ENCODE data around the gene TMPO. TPM values are rescaled to one million over a fixed set of nuclear protein-coding genes. Genes with fewer than 3 reads are reported as not detected.
"Not testable (repeated sequence)": the region's sequence is repeated elsewhere in the genome, so short reads cannot be mapped to it uniquely, and the experiment has no call there.

TMPO gene
- polyA plus RNA-seq, 1 of the 3 experiments (the other 2 are of a cell fraction) = 20.8 TPM

GRCh38 chr12:98576795-98577194 is 61.4 kb downstream of the TMPO start:
- H3K9me3 ChIP-seq; H3K36me3 ChIP-seq (replicated peaks in 1 of 2; ENCODE audit: control insufficient read depth in 1 of 2, insufficient read depth in 2 of 2, low read length in 1 of 2); DNase-seq; H3K27ac ChIP-seq (ENCODE audit: low read depth in 2 of 2, low read length in 1 of 2); H3K4me2 ChIP-seq; H3K79me2 ChIP-seq (ENCODE audit: insufficient read depth); H3K4me1 ChIP-seq (ENCODE audit: control insufficient read depth in 1 of 2, insufficient read depth in 2 of 2, low read depth in 1 of 2, low read length in 1 of 2); H3K27me3 ChIP-seq (ENCODE audit: insufficient read depth); H4K20me1 ChIP-seq (ENCODE audit: insufficient read depth); H3K9me2 ChIP-seq; H3F3A ChIP-seq (replicated peaks; ENCODE audit: insufficient read depth); H2AFZ ChIP-seq (ENCODE audit: low read depth); H3K9ac ChIP-seq; POLR2A ChIA-PET; H3K4me3 ChIP-seq (ENCODE audit: low read depth in 2 of 2, low read length in 1 of 2): not testable (repeated sequence)
- WGBS (ENCODE audit: low lambda C conversion rate) = 95% methylated on average over 2 of the region's 2 CpGs
- CTCF ChIA-PET = interaction anchor here (1.9 kb wide), 1 partner anchor 10 kb away, joined by 11 read pairs; no protein-coding TSS in a partner anchor

GRCh38 chr12:98578392-98578791 is 63.0 kb downstream of the TMPO start:
- CTCF ChIA-PET = interaction anchor here (1.9 kb wide), 1 partner anchor 11 kb away, joined by 11 read pairs; no protein-coding TSS in a partner anchor
- no peaks in the 10 kb centered on the region for H4K20me1 ChIP-seq (ENCODE audit: insufficient read depth)

More at GRCh38 chr12:98578392-98578791, 63.0 kb downstream of the TMPO start:
- 0 out of 4 replicates have a peak, but pooled peaks cover 0 to 4% of the 10 kb centered on the region in 2 experiments for H3K4me1 ChIP-seq (ENCODE audit: control insufficient read depth in 1 of 2, insufficient read depth in 2 of 2, low read depth in 1 of 2, low read length in 1 of 2)
- no peak for DNase-seq
- H3K4me3 ChIP-seq (ENCODE audit: low read depth in 2 of 2, low read length in 1 of 2) = no peak overlapping the region
- no peak overlapping the region for H3K9ac ChIP-seq
- no peak overlapping the region for H2AFZ ChIP-seq (ENCODE audit: low read depth)
- no peaks in the 10 kb centered on the region for H3K9me2 ChIP-seq
- no peaks in the 10 kb centered on the region for H3K9me3 ChIP-seq
- H3F3A ChIP-seq (replicated peaks; ENCODE audit: insufficient read depth) = peaks cover 7% of the 10 kb centered on the region
- H3K4me2 ChIP-seq = no peak overlapping the region
- H3K36me3 ChIP-seq (replicated peaks in 1 of 2; ENCODE audit: control insufficient read depth in 1 of 2, insufficient read depth in 2 of 2, low read length in 1 of 2) = no peaks in the 10 kb centered on the region
- 87% methylated on average over 1 of the region's 1 CpG for WGBS (ENCODE audit: low lambda C conversion rate)
- H3K27me3 ChIP-seq (ENCODE audit: insufficient read depth) = no peaks in the 10 kb centered on the region
- POLR2A ChIA-PET = no interaction called here
- no peak overlapping the region for H3K27ac ChIP-seq (ENCODE audit: low read depth in 2 of 2, low read length in 1 of 2)
- TF ChIP-seq GATA2 (CRISPR knock-in tag; IDR thresholded peaks at IDR 0.05) (no peak), RFX5 (IDR thresholded peaks at IDR 0.05; ENCODE audit: low read length) (no peak), NRF1 (IDR thresholded peaks at IDR 0.05; ENCODE audit: low read depth, low read length) (no peak), ELF1 (IDR thresholded peaks at IDR 0.05) (no peak), TCF12 (IDR thresholded peaks at IDR 0.05) (no peak), RCOR1 (IDR thresholded peaks at IDR 0.05; ENCODE audit: low read length) (no peak), GABPA (IDR thresholded peaks at IDR 0.05; ENCODE audit: low read depth) (no peak), RXRA (IDR thresholded peaks at IDR 0.05; ENCODE audit: borderline replicate concordance, low read depth) (no peak), NFIC (IDR thresholded peaks at IDR 0.05; ENCODE audit: borderline replicate concordance) (no peak), TAF1 (IDR thresholded peaks at IDR 0.05; ENCODE audit: borderline replicate concordance, low read depth, low read length) (no peak), TEAD4 (IDR thresholded peaks at IDR 0.05; ENCODE audit: borderline replicate concordance, insufficient read depth) (no peak), MEF2A (IDR thresholded peaks at IDR 0.05; ENCODE audit: borderline replicate concordance, low read depth) (no peak), FOXJ3 (CRISPR knock-in tag; IDR thresholded peaks at IDR 0.05) (no peak), EP300 (IDR thresholded peaks at IDR 0.05; ENCODE audit: borderline replicate concordance in 1 of 2, low read depth in 1 of 2, low read length in 1 of 2) (no peak)
- TF ChIP-seq, protein P1, sequence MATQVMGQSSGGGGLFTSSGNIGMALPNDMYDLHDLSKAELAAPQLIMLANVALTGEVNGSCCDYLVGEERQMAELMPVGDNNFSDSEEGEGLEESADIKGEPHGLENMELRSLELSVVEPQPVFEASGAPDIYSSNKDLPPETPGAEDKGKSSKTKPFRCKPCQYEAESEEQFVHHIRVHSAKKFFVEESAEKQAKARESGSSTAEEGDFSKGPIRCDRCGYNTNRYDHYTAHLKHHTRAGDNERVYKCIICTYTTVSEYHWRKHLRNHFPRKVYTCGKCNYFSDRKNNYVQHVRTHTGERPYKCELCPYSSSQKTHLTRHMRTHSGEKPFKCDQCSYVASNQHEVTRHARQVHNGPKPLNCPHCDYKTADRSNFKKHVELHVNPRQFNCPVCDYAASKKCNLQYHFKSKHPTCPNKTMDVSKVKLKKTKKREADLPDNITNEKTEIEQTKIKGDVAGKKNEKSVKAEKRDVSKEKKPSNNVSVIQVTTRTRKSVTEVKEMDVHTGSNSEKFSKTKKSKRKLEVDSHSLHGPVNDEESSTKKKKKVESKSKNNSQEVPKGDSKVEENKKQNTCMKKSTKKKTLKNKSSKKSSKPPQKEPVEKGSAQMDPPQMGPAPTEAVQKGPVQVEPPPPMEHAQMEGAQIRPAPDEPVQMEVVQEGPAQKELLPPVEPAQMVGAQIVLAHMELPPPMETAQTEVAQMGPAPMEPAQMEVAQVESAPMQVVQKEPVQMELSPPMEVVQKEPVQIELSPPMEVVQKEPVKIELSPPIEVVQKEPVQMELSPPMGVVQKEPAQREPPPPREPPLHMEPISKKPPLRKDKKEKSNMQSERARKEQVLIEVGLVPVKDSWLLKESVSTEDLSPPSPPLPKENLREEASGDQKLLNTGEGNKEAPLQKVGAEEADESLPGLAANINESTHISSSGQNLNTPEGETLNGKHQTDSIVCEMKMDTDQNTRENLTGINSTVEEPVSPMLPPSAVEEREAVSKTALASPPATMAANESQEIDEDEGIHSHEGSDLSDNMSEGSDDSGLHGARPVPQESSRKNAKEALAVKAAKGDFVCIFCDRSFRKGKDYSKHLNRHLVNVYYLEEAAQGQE (IDR thresholded peaks at IDR 0.05; ENCODE audit: low read depth, low read length) = no peak
- TF ChIP-seq, protein P2, sequence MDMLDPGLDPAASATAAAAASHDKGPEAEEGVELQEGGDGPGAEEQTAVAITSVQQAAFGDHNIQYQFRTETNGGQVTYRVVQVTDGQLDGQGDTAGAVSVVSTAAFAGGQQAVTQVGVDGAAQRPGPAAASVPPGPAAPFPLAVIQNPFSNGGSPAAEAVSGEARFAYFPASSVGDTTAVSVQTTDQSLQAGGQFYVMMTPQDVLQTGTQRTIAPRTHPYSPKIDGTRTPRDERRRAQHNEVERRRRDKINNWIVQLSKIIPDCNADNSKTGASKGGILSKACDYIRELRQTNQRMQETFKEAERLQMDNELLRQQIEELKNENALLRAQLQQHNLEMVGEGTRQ (IDR thresholded peaks at IDR 0.05; ENCODE audit: borderline replicate concordance, low read depth, low read length) = no peak
- no peaks in the 10 kb centered on the region for H3K79me2 ChIP-seq (ENCODE audit: insufficient read depth)
